Measurements from ENCODE around the gene CCN2. TPM values are rescaled to one million over a fixed set of nuclear protein-coding genes. Genes with fewer than 3 reads are reported as not detected.

Gene CCN2
- total RNA-seq, 1 experiment from 2014 or later, result 44.1 TPM

- H3K14ac ChIP-seq (ENCODE audit: insufficient read depth, low read length), result no peak overlapping the region
- H3K27ac ChIP-seq (ENCODE audit: insufficient read length, low read depth, low read length), result no peak overlapping the region
- no peaks in the 10 kb centered on the region for H3K79me2 ChIP-seq (ENCODE audit: insufficient read depth, low read length)
- no peak overlapping the region for H3K4me2 ChIP-seq (ENCODE audit: insufficient read depth, insufficient read length, low read length)
- no peak overlapping the region for H3K4me3 Mint-ChIP-seq
- no peak overlapping the region for H2BK120ac ChIP-seq (ENCODE audit: low read depth, low read length, poor library complexity, severe bottlenecking)
- no peak for DNase-seq
- H3K4ac ChIP-seq (ENCODE audit: low read depth, low read length), result no peak overlapping the region
- no peaks in the 10 kb centered on the region for H4K20me1 ChIP-seq (ENCODE audit: control insufficient read depth, insufficient read depth, insufficient read length)
- no peaks in the 10 kb centered on the region; a peak in 1 of 7 replicates for H3K36me3 Mint-ChIP-seq (ENCODE audit: insufficient read depth in 1 of 3, low read depth in 3 of 3)
- no peaks in the 10 kb centered on the region for H3K27me3 ChIP-seq (ENCODE audit: insufficient read depth, low read length)
- no peaks in the 10 kb centered on the region for H3K4me1 ChIP-seq (ENCODE audit: insufficient read depth, low read length)
- H2BK5ac ChIP-seq (ENCODE audit: insufficient read length, low read length), result no peak overlapping the region
- no peak overlapping the region for H3K9ac ChIP-seq (ENCODE audit: extremely low read depth, insufficient read length, low read length)
- no peak overlapping the region for H2AFZ ChIP-seq (ENCODE audit: low read length)
- H3K9me3 ChIP-seq (ENCODE audit: control insufficient read depth, low read depth, low read length), result no peaks in the 10 kb centered on the region
- H3K23ac ChIP-seq (ENCODE audit: insufficient read length, low read depth, low read length), result no peak overlapping the region
- H3K56ac ChIP-seq (ENCODE audit: insufficient read length, low read depth, low read length), result no peak overlapping the region
- no peaks in the 10 kb centered on the region for H3K9me3 Mint-ChIP-seq
- peaks cover 0 to 5% of the 10 kb centered on the region in 2 experiments; a peak in 1 of 4 replicates for H3K4me1 Mint-ChIP-seq
- no peak overlapping the region for H4K8ac ChIP-seq (replicated peaks; ENCODE audit: insufficient read length, low read depth, low read length)
- no peak overlapping the region for H4K5ac ChIP-seq (ENCODE audit: insufficient read length, low read depth, low read length)
- H3K27ac Mint-ChIP-seq, result no peak overlapping the region
- H4K91ac ChIP-seq (ENCODE audit: insufficient read length, low read depth, low read length), result no peak overlapping the region
- no peaks in the 10 kb centered on the region for H3K23me2 ChIP-seq (ENCODE audit: insufficient read length, low read depth, low read length, poor library complexity, severe bottlenecking)
- H3K18ac ChIP-seq (ENCODE audit: insufficient read length, low read depth, low read length), result no peak overlapping the region
- no peak overlapping the region for H3T11ph ChIP-seq (ENCODE audit: low read length)
- H3K79me1 ChIP-seq (ENCODE audit: insufficient read depth, low read depth, low read length, poor library complexity, severe bottlenecking), result no peaks in the 10 kb centered on the region
- H2BK15ac ChIP-seq (ENCODE audit: low read depth, low read length), result no peak overlapping the region
- H3K27me3 Mint-ChIP-seq (ENCODE audit: low read depth), result no peaks in the 10 kb centered on the region
- no peak for TF ChIP-seq CTCF (conservative IDR thresholded peaks at IDR 0.05)
- no peak overlapping the region for H2AK5ac ChIP-seq (ENCODE audit: insufficient read length, low read length)
- no peak overlapping the region for H2BK20ac ChIP-seq (ENCODE audit: low read depth, low read length, poor library complexity, severe bottlenecking)
- H2BK12ac ChIP-seq (ENCODE audit: insufficient read length, low read depth, low read length), result no peak overlapping the region
- WGBS (ENCODE audit: extremely low coverage, insufficient read length, low lambda C conversion rate), result no CpG with 5 or more reads among the region's 2 CpGs
Measured at GRCh38 chr6:131970076-131970859, 19.1 kb upstream of the CCN2 start.

Data from H9 (cell line).